ENCODE measurements around the gene NYNRIN.

GRCh38 chr14:24458736-24459135 lies 59.9 kb downstream of the NYNRIN start:
- TF ChIP-seq CTCF (IDR thresholded peaks at IDR 0.05) (no peak), POLR2A (IDR thresholded peaks at IDR 0.05) (no peak)
